Peyer's patch (tissue), 4 donors: Measurements from ENCODE around the gene JPH2.

Source experiments
- POLR2A ChIP-seq, 2 donors: fragments of 450-650 bp; IDR thresholded peaks; one replicate each; pipeline ENCODE4 v1.5.1; 2017; ENCODE audit warnings: antibody characterized with exemption in 2 of 2, mild to moderate bottlenecking in 2 of 2, moderate library complexity in 2 of 2
- TF ChIP-seq, protein P1 (sequence below), 6 experiments: fragments of 450-650 bp in 4 of 6; fragments of 200-600 bp in 2 of 6; sonication (generic) in 1 of 6; IDR thresholded peaks; one replicate each; pipeline ENCODE4 v1.5.1; 2017 to 2019; ENCODE audit warnings: antibody characterized with exemption in 6 of 6, mild to moderate bottlenecking in 3 of 6, moderate library complexity in 1 of 6

DNA sequence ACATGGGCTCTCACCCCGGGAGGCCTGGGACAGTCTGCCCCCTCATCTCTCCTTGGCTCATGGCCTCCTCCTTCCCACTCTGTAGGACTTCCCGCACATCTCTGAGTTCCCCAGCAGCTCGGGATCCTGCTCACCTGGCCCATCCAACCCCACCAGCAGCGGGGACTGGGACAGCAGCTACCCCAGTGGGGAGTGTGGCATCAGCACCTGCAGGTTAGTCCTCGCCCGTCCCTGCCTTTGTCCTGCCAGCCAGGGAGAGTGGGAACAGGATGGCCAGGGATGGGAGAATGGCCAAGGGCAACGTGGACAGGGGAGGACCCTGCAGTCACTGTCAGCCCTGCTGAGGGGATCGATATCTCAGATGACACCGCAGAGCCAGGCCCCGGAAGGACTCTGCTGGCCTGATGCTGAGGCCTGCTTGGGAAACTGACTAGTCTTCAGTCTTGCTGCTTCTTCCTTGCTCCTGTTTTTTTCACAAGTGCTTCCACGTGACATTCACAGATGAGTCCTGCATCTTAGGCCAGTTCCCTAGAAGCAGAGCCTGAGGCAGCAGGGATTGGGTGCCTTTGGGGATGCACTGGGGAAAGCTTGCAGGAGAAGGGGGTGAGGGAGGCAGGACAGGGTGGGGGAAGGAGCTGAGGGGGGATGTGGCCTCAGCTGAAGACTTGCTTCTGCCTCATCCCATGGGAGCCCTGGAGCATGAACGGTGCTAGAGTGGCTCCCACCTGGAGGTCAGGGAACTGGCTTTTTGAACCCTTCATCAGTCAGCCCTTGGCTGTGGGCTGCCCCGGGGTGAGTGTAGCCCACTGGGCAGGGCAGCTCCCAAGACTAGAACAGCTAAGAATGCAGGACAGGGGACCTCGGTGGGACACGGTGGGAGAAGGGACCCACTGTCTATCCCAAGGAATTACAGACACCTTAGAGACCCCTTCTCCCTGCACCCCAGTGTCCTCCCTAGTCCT is 120.1 kb downstream of the JPH2 start:
- TF ChIP-seq, protein P1, sequence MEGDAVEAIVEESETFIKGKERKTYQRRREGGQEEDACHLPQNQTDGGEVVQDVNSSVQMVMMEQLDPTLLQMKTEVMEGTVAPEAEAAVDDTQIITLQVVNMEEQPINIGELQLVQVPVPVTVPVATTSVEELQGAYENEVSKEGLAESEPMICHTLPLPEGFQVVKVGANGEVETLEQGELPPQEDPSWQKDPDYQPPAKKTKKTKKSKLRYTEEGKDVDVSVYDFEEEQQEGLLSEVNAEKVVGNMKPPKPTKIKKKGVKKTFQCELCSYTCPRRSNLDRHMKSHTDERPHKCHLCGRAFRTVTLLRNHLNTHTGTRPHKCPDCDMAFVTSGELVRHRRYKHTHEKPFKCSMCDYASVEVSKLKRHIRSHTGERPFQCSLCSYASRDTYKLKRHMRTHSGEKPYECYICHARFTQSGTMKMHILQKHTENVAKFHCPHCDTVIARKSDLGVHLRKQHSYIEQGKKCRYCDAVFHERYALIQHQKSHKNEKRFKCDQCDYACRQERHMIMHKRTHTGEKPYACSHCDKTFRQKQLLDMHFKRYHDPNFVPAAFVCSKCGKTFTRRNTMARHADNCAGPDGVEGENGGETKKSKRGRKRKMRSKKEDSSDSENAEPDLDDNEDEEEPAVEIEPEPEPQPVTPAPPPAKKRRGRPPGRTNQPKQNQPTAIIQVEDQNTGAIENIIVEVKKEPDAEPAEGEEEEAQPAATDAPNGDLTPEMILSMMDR (IDR thresholded peaks at IDR 0.05): no peak
- TF ChIP-seq POLR2A (IDR thresholded peaks at IDR 0.05): no peak
